DMS 273 (cell line): ENCODE measurements around the gene PTPRD.
"Not testable (repeated sequence)": the region's sequence is repeated elsewhere in the genome, so short reads cannot be mapped to it uniquely, and the experiment has no call there.

ENCODE experiments used
- DNase-seq: peaks from one replicate; lab custom pipeline; 2025; ENCODE audit not compliant: unreplicated experiment; lab: John Stamatoyannopoulos, UW

Gene PTPRD

DNA sequence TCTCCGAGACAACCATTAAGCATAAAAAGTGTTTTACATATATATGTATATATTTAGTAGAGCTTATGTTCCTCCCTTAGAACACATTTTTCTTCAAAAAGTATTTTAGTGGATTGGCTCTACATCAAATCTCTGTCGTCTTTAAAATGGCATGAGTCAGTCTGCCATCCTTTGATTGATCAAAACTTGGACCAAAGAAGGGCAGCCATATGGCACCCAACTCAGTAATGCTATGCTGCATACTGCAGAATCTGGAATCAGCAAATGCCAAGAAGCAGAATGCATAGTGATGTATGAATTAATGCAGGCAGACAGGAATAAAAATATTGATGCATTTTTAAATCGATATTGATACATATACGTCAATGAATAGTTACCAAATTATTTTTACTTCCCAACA, 1074.4 kb downstream of the PTPRD start:
- no peak for DNase-seq

DNA sequence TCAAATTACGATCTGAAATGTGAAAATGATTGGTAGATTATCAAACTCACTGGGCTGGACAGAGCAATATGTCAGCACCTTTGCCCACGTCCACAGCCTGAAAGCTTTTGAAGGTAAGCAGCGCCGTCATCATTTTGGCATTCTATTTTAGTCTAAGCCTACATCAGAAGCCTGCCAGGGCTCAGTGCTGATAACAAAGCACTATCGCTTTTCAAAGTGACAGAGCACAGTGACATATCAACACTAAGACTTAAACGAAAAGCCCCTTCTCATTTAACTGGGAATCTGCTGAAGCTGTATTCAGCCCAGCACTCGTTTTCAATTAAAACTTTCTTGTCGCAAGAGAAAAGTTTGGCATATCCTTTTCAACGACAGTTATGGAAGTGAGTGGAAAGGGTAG, 1076.3 kb downstream of the PTPRD start:
- no peak for DNase-seq

DNA sequence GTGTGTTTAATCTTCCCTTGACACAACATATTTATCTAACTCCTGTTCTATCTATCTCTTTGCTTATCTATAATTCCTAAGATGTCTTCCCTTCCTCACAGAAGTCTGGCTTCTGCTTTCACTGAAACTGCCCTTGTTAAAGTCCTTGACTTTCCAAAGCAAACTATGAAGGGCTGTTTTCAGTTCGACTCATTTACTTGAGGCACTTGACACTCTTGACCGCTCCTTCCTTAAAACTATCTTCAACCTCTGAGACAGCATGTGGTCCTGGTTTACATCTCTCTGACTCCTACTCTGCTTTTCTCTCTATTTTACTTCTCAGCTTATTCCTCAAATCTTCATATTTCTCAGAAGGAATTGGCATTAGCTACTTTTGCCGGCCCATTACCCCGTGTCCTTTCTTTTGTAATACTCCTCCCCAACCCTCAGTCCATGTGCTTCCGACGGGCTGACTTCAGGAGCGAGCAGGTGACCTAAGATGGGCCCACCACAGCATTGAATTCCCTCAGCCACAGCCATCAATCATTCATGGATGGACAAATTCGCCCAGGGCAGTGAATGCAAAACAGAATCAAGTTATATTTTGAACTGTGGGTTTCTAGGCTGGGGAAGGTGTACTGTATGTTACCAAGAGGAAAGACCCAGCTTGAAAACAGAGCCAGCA, 1089.2 kb downstream of the PTPRD start:
- DNase-seq: no peak

DNA sequence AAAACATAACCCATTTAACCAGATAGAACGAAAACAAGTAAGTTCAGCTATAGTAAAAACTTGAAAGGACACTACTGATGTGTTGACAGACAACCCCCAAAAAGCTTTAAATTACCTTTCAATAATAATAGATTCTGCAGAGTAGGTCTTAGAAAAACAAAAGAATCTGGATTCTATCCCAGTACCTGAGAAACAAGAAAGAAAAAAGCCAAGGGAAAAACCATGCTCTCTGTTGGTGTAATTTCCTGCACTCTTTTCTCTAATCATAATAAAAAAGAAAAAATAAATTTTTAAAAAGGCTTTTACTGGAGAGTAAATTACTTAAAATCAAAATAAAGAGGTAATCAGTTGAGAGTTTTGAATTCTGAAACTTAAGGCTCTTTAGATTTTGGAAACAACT, 1090.4 kb downstream of the PTPRD start:
- DNase-seq: no peak

DNA sequence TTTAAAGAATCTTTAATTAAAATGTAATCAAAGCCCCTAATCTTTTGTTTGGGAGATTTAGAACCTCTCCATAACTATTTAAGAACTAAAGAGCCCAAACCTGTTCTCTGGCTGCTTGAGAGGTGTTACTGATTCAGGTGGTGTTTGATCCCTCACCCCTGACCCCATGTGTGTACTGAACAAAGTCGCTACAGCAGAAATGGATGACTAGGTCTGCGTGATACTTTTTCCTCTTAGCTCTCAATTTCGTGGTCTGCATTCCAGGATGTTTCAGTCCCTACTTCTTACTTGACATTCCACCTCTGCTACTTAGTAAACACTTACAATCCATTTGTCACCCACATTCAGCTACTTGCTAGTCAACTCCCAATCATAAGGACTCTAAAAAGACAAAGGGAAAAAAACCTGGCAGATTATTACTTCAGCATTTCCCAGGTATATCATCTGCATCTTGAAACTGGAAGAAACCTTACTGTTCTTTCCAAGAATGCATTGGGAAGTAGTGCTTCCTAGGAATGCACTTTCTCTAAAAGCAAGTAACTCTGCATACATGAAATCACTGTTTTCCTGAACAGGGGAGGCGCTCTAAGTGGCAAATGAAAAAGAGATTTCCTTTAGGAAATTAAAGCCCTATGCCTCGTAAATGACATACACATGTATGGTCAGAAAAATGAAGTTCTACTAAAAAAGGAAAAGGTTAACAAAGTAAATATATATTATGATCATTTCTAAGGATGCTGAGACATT, 1091.6 kb downstream of the PTPRD start:
- no peak for DNase-seq

DNA sequence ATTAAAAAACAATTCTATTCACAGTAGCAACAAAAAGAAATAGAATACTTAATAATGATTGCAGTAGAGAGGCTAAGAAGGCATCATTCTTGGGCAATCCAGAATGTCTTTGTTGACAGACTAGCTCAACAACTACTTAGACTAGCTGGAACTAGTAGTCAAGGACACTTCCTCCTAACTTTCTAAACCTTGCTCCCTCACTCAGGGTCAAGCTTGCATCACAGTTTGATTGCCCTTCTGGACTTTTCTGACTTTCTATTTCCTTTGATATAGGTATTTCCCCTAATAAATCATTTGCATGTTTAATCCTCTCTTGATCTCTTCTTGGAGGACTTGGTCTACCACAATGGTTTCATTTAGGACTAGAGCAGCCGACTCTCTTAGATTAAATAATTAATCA, 1107.9 kb downstream of the PTPRD start:
- DNase-seq: no peak

DNA sequence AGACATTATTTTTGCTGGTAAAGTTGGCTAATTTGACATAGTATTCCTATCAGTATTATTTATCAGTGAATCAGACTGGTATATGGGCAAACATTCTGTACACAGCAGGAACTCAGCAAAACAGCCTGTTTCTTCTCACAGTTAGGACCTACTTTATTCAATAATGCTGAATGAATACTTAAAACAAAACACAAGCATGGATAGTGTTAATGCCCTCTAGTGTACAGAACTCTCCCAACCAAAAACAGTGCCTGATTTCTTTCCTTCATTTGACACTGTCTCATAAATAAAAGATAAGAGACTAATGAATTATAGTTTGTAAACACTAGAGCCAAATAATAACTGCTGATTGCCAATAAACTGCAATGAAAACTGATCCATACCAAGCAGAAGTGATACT, 1113.3 kb downstream of the PTPRD start:
- DNase-seq: no peak

DNA sequence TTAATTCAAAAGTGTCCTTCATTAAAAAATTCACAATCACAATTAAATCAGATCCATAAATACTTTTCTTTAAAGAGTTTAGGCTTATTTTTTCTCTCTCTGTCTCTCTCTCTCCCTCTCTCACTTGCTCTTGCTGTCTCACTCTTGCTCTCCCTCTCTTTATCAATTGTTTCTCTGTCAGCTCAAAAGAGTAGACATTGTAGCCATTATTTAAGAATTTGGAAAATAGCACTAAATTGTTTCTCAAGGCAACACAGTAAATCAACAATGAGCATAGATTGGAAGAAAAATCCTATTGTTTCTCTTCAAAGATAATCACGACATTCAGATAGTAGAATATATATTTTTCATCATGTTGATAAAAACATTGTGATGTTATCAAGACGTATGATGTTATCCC, 1114.0 kb downstream of the PTPRD start:
- no peak for DNase-seq

DNA sequence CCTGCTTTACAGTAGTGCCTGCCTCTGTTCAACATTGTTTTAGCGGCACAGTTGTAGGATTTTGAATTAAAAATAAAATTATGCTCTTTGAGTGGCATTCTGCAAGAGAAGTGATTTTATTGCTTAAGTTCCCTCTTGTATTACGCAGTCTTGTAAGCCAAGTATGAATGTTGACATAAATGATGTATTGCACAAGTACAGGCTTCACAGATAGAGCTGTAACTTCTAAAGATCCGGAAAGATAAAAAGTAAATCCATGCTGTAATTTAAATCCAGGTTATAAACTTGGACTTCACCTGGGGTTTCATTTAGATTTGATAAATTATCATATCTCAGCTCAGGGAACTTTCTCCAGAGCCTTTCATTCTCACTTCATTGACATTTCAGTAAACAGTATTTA, 1114.7 kb downstream of the PTPRD start:
- DNase-seq: no peak

DNA sequence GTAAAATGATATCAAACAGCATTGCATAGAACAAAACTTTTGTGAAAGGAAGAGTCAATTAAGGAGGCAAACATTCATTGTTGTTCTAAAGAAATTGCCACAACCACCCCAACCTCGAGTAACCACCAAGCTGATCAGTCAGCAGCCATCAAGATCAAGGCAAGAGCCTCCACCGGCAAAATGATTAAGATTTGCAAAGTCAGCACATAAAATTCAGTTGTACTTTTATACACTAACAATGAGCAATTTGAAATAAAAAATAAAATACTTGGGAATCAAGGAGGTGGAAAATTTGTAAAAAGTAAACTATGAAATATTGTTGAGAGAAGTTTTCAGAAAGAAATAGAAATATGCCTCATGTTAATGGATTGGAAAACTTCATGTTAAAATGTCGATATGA, 1118.5 kb downstream of the PTPRD start:
- no peak for DNase-seq

DNA sequence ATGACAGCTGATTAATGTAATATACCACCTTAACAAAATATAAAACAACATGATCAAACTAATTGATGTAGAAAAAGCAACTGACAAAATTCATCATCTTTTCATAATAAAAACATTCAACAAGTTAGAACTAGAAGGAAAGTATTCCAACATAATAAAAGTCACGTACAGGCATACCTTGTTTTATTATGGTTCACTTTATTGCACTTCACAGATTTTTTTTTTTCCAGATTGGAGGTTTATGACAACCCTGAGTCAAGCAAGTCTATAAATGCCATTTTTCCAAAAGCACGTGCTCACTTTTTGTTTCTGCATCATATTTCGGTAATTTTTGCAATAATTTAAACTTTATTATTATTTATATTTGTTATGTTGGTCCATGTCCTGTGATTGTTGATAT, 1120.3 kb downstream of the PTPRD start:
- no peak for DNase-seq

DNA sequence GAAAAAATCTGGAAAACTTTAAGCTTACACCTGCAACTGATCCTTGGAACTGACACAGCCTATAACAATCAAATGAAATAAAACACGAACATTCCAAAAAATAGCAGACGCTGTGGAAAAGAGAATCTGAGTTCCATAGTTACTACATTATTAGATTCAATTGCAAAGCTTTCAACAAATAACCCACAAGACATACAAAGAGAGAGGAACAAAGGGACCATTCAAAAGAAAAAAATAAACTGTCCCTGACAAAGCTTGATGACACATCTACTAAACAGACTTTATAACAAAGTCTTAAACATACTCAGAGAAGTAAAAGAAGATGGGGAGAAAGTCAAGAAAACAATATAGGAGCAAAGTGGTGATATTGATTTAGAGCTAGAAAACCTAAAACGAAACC, 1123.6 kb downstream of the PTPRD start:
- no peak for DNase-seq

DNA sequence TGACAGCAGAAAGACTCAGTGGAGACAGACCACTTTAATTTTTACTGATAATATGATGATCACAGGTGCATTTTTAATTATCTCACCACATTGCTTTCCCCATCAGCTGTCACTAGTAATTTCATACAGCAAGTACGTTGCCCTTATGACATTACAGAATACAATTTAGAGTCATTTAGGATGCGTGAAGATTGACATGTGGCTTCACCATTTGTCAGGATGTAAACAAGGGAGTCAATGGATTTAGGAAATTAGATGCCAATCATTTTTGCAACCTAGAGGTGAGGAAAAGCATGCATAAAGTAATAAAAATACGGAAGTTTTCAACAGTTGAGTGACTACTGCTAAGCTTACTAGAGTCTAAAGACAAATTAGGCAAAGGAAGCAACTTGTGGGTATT, 1129.6 kb downstream of the PTPRD start:
- DNase-seq: no peak

DNA sequence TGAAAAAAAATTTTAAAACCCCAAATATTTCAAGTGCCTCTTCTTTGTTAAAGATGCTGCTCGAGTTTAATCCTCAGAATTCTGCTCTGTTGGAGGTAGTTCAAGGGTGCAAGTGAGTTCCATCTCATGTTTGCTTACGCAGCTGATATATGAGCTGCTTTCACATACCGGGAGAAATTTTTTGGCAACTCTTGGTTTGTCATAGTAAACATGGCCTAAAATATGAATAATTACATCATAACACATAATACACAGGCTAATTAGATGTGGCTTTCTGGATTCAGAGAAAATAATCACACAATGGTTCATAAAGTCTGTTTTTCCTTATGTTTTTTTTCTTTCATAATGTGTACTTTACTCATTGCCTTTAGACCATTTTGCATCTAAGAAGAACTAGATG, 1134.1 kb downstream of the PTPRD start:
- no peak for DNase-seq

DNA sequence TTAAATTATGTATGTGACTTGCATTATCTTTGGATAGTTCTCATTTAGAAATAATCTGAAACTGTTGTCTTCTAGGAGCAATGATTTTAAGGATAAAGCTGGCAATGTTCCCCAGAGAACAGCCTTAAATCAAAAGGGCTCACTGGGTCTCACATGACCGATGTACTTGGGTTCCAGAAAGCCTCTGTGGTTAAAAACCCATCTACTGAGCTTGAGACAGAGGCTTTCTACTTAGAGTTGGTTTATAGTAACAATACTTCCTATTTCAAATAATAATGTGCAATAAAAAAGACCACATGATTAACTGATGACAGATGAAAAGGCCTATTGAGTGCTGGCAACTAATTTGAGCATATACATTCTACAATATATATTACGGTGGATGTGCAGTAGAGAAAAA, 1143.5 kb downstream of the PTPRD start:
- no peak for DNase-seq

DNA sequence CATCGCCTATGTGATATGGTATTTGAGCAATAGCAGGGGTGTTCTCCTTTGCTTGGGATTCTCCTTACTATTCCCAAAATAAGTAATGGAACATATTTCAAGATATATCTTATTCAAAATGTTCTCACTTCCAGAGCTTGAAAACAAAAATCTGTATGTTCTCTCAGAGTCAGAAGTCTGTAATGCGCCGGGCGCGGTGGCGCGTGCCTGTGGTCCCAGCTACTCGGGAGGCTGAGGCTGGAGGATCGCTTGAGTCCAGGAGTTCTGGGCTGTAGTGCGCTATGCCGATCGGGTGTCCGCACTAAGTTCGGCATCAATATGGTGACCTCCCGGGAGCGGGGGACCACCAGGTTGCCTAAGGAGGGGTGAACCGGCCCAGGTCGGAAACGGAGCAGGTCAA, 1170.9 kb downstream of the PTPRD start:
- DNase-seq: not testable (repeated sequence)

DNA sequence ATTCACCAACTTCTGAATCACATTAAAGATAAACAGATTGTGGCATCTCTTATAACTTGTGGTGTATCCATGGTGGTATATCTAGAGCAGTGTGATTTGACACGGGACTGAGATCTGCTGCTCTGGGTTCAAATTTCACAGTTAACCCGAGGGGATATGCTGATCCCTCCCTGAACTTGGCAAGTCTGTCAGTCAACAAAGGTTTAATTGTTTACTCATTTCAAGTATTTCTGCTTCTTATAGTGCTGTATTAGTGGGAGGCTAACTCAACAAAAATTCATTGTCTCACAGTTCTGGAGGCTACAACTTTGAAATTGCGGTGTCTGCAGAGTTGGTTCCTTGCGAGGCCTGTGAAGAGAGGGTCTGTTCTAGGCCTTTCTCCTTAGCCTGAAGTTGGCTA, 1175.2 kb downstream of the PTPRD start:
- DNase-seq: no peak

DNA sequence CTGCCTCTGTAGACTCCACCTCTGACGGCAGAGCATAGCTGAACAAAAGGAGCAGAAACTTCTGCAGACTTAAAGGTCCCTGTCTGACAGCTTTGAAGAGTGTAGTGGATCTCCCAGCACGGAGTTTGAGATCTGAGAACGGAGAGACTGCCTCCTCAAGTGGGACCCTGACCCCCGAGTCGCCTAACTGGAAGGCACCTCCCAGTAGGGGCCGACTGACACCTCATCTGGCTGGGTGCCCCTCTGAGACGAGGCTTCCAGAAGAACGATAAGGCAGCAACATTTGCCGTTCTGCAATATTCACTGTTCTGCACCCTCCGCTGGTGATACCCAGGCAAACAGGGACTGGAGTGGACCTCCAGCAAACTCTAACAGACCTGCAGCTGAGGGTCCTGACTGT, 1186.3 kb downstream of the PTPRD start:
- DNase-seq: not testable (repeated sequence)

DNA sequence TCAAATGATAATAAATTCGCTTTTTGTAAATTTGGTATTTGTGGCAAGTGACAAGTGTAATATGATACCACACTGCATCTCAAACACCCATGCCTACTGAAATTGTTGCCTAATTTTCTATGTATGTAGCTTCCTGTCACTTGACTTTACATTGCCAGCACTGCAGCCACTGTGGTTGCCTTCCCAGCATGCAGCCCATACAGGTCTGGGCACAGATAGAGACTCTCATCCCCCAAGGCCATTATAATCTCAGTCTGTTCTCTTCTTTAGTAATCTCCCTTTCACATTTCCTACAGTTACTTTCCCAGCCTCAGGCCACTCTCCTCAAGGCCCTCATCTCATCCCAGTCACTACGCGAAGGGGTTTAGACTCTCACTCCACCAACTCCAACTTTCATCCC, 1200.6 kb downstream of the PTPRD start:
- no peak for DNase-seq

DNA sequence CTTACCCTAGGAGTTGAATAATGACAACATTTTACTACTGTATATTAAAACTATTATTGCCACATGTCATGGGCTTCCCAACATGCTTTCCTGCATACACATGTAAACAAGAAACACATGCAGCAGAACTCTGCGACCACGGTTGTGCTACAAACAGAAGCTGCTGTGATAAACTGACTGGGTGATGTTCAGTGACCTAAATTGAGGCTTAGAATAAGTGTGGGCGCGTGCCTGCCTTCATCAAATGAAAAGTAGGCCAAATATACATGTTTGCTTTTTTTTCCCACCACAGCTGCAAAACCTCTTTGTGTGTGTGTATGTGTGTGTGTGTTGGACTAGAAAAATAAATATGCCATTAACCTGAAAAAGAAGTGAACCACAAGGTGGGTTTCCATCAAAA, 1202.1 kb downstream of the PTPRD start:
- no peak for DNase-seq

DNA sequence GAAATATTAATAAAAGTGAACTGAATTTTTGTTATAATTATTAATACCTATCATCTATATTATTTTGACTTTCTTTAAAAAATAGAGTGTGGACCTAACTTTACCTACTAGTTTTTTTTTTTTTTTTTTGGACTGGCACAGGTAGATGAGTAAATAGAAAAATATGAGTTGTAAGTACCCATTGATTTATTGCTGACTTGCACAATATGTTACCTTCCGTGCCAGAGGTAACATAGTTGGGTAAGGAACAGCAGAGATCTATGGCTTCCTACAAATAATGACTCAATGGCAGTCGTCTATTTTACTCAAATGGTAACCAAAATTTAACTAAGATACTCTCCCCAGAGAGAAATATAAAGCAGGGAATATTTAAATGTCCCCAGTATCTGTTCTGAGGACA, 1212.8 kb downstream of the PTPRD start:
- DNase-seq: no peak

DNA sequence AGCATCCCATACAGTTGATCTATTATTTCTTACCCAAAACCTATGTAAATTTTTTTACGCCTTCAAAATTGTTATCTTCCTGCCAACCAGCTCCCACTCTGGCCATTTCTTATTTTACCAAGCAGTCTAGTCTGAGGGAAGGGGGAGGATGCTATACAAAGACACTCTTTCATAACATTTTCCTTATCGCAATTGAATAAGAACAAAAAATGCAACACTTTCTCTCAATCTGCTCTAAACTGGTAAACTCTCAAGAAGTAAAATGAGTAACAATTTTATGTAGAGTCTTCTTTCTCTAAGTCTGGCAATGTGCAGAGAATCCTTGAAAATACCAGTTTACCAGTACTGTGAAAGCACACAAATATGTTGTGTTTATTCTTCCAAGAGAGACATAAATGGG, 1216.3 kb downstream of the PTPRD start:
- no peak for DNase-seq

DNA sequence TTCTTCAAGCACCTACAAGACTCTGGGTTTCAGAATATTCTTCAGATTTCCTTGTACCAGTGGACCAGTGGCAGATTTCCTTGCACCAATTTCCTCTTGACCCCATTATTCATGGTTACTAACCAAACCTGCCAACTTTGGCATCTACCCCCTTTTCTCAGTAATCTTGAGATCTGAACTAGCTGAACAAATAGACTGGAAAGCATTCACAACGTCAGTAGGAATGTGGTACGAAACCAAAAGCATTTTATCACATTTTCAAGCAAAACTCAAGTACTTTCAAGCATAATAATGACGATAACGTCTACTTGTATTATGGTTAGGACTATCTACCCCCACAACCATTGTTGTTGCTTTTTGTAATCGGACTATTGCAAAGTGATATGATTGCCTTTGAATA, 1217.3 kb downstream of the PTPRD start:
- DNase-seq: no peak
